ENCODE measurements around the gene SLC35B2.

The SLC35B2 gene

DNA sequence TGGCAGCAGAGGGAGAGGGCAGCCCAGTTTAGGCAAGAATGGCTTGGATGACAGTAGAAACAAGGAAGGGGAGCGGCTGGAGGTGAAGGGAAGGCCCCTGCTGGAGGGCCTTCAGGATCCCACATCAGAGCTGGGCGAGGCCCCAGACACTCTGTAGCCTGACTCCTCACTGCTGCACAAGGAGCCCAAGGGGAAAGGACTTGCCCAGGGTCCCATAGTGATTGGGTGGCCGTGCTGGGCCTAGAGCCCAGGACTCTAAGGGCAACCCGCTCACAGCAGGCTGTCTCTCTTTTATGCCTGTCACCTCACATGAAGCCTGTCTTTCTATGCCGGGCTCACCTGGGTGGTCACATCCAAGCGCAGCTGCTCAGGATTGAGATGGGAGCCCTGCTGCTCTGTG is 46.5 kb upstream of the SLC35B2 start:
- ChIA-PET CTCF (interaction anchor here (1.2 to 7.1 kb wide), 8 partner anchors 10 to 203 kb away, joined by 3 to 117 read pairs (median 12); partner anchors contain the start of genes AARS2 and TMEM151B), POLR2A (interaction anchor here (1.2 to 2.0 kb wide), 2 partner anchors 8 to 9 kb away, joined by 3 to 7 read pairs; partner anchors contain the start of gene AARS2)
- Histone ChIP-seq H3K9me3 (ENCODE audit: control insufficient read depth, insufficient read depth, low read depth, low read length) (no peaks in the 10 kb centered on the region), H3K27ac (ENCODE audit: extremely low read depth, low read depth, low read length) (no peak overlapping the region), H3K4me1 (ENCODE audit: control insufficient read depth, insufficient read depth, low read length) (no peaks in the 10 kb centered on the region), H3K4me3 (ENCODE audit: low read depth, low read length) (no peak overlapping the region), H3K36me3 (ENCODE audit: control insufficient read depth in 2 of 2, insufficient read depth in 1 of 2, low read length in 2 of 2) (peaks cover 27 to 92% of the 10 kb centered on the region in 2 experiments)
- TF ChIP-seq BCL11B (tag by site-specific recombination; IDR thresholded peaks at IDR 0.05; ENCODE audit: low read depth) (no peak), ATF2 (tag by site-specific recombination; IDR thresholded peaks at IDR 0.05; ENCODE audit: low read depth) (no peak), ZNF214 (tag by site-specific recombination; IDR thresholded peaks at IDR 0.05; ENCODE audit: borderline replicate concordance) (no peak)

DNA sequence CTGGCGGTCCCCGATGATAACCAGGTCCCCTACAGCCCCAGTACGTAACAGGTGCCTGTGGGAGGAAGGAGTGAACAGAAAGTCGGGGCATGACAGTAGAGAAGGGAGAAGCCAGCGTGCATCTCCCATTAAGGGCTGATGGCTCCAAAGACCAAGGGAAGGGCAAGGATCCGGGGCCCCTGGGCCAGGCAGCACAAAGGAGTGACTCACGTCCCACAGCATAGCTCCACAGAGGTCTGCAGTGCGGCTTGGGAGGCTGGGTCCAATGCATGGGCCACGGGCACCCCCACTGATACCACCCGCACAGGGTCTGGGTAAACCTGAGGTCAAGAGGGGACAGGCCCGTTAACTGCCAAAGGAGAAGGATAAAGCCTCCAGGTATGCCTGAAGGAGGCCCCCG is 45.5 kb upstream of the SLC35B2 start:
- ChIA-PET CTCF (interaction anchor here (0.6 to 7.1 kb wide), 8 partner anchors 11 to 131 kb away, joined by 3 to 117 read pairs (median 8); partner anchors contain the start of genes AARS2 and TMEM151B), POLR2A (interaction anchor here (1.4 kb wide), 1 partner anchor 10 kb away, joined by 5 read pairs; the partner anchor contains the start of gene AARS2)
- H3K4me3 ChIP-seq (ENCODE audit: low read depth, low read length), result no peak overlapping the region
- TF ChIP-seq, protein P1, sequence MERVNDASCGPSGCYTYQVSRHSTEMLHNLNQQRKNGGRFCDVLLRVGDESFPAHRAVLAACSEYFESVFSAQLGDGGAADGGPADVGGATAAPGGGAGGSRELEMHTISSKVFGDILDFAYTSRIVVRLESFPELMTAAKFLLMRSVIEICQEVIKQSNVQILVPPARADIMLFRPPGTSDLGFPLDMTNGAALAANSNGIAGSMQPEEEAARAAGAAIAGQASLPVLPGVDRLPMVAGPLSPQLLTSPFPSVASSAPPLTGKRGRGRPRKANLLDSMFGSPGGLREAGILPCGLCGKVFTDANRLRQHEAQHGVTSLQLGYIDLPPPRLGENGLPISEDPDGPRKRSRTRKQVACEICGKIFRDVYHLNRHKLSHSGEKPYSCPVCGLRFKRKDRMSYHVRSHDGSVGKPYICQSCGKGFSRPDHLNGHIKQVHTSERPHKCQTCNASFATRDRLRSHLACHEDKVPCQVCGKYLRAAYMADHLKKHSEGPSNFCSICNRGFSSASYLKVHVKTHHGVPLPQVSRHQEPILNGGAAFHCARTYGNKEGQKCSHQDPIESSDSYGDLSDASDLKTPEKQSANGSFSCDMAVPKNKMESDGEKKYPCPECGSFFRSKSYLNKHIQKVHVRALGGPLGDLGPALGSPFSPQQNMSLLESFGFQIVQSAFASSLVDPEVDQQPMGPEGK (tag by site-specific recombination; IDR thresholded peaks at IDR 0.05), result no peak
- 0 out of 2 replicates have a peak, but pooled peaks have one; percentile 16 for TF ChIP-seq SCRT2 (tag by site-specific recombination; IDR thresholded peaks at IDR 0.05)
- H3K9me3 ChIP-seq (ENCODE audit: control insufficient read depth, insufficient read depth, low read depth, low read length), result no peaks in the 10 kb centered on the region
- no peak overlapping the region for H3K27ac ChIP-seq (ENCODE audit: extremely low read depth, low read depth, low read length)
- no peaks in the 10 kb centered on the region; the same call in 1 of the 2 replicates for H3K4me1 ChIP-seq (ENCODE audit: control insufficient read depth, insufficient read depth, low read length)
- H3K36me3 ChIP-seq (ENCODE audit: control insufficient read depth in 2 of 2, insufficient read depth in 1 of 2, low read length in 2 of 2), result peaks cover 19 to 82% of the 10 kb centered on the region in 2 experiments

GRCh38 chr6:44301782-44302564 is 44.6 kb upstream of the SLC35B2 start:
- Histone ChIP-seq H3K27ac (ENCODE audit: extremely low read depth, low read depth, low read length) (no peak overlapping the region), H3K4me3 (ENCODE audit: low read depth, low read length) (no peak overlapping the region), H3K36me3 (ENCODE audit: control insufficient read depth in 2 of 2, insufficient read depth in 1 of 2, low read length in 2 of 2) (peaks cover 19 to 74% of the 10 kb centered on the region in 2 experiments), H3K9me3 (ENCODE audit: control insufficient read depth, insufficient read depth, low read depth, low read length) (no peaks in the 10 kb centered on the region), H3K4me1 (ENCODE audit: control insufficient read depth, insufficient read depth, low read length) (no peaks in the 10 kb centered on the region; the same call in 1 of the 2 replicates)
- TF ChIP-seq, protein P2, sequence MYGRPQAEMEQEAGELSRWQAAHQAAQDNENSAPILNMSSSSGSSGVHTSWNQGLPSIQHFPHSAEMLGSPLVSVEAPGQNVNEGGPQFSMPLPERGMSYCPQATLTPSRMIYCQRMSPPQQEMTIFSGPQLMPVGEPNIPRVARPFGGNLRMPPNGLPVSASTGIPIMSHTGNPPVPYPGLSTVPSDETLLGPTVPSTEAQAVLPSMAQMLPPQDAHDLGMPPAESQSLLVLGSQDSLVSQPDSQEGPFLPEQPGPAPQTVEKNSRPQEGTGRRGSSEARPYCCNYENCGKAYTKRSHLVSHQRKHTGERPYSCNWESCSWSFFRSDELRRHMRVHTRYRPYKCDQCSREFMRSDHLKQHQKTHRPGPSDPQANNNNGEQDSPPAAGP (tag by site-specific recombination; IDR thresholded peaks at IDR 0.05), result peak; percentile 76; the same call in 1 of the 2 replicates
- TF ChIP-seq, protein P3, sequence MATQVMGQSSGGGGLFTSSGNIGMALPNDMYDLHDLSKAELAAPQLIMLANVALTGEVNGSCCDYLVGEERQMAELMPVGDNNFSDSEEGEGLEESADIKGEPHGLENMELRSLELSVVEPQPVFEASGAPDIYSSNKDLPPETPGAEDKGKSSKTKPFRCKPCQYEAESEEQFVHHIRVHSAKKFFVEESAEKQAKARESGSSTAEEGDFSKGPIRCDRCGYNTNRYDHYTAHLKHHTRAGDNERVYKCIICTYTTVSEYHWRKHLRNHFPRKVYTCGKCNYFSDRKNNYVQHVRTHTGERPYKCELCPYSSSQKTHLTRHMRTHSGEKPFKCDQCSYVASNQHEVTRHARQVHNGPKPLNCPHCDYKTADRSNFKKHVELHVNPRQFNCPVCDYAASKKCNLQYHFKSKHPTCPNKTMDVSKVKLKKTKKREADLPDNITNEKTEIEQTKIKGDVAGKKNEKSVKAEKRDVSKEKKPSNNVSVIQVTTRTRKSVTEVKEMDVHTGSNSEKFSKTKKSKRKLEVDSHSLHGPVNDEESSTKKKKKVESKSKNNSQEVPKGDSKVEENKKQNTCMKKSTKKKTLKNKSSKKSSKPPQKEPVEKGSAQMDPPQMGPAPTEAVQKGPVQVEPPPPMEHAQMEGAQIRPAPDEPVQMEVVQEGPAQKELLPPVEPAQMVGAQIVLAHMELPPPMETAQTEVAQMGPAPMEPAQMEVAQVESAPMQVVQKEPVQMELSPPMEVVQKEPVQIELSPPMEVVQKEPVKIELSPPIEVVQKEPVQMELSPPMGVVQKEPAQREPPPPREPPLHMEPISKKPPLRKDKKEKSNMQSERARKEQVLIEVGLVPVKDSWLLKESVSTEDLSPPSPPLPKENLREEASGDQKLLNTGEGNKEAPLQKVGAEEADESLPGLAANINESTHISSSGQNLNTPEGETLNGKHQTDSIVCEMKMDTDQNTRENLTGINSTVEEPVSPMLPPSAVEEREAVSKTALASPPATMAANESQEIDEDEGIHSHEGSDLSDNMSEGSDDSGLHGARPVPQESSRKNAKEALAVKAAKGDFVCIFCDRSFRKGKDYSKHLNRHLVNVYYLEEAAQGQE (tag by site-specific recombination; IDR thresholded peaks at IDR 0.05), result no peak
- TF ChIP-seq KLF1 (tag by site-specific recombination; IDR thresholded peaks at IDR 0.05), result peak; percentile 89
- peak; percentile 12; the same call in 1 of the 2 replicates for TF ChIP-seq KLF9 (tag by site-specific recombination; IDR thresholded peaks at IDR 0.05; ENCODE audit: low read depth)
- POLR2A ChIA-PET, result interaction anchor here (0.6 to 1.4 kb wide), 4 partner anchors 11 to 103 kb away, joined by 3 to 5 read pairs (median 3); partner anchors contain the start of genes AARS2 and HSP90AB1
- CTCF ChIA-PET, result interaction anchor here (0.5 to 7.1 kb wide), 8 partner anchors 12 to 130 kb away, joined by 3 to 117 read pairs (median 4); partner anchors contain the start of genes AARS2 and TMEM151B

Measured in HEK293 (cell line).